Uterus (tissue), 2 donors: ENCODE measurements around the gene TREM1.

ENCODE experiments used
- POLR2A ChIP-seq, 2 donors: fragments of 450-650 bp; IDR thresholded peaks; one replicate each; pipeline ENCODE4 v1.6.1; 2016; ENCODE audit warnings: antibody characterized with exemption in 2 of 2, mild to moderate bottlenecking in 1 of 2, moderate library complexity in 1 of 2
- TF ChIP-seq, protein P1 (sequence below), 4 experiments: fragments of 200-600 bp in 2 of 4; fragments of 450-650 bp in 2 of 4; sonication (generic) in 2 of 4; IDR thresholded peaks; one replicate each; pipeline ENCODE4 v1.5.1; 2016 to 2019; ENCODE audit warnings: antibody characterized with exemption in 4 of 4, mild to moderate bottlenecking in 2 of 4, moderate library complexity in 1 of 4

- TF ChIP-seq POLR2A (IDR thresholded peaks at IDR 0.05): no peak
- TF ChIP-seq, protein P1, sequence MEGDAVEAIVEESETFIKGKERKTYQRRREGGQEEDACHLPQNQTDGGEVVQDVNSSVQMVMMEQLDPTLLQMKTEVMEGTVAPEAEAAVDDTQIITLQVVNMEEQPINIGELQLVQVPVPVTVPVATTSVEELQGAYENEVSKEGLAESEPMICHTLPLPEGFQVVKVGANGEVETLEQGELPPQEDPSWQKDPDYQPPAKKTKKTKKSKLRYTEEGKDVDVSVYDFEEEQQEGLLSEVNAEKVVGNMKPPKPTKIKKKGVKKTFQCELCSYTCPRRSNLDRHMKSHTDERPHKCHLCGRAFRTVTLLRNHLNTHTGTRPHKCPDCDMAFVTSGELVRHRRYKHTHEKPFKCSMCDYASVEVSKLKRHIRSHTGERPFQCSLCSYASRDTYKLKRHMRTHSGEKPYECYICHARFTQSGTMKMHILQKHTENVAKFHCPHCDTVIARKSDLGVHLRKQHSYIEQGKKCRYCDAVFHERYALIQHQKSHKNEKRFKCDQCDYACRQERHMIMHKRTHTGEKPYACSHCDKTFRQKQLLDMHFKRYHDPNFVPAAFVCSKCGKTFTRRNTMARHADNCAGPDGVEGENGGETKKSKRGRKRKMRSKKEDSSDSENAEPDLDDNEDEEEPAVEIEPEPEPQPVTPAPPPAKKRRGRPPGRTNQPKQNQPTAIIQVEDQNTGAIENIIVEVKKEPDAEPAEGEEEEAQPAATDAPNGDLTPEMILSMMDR (IDR thresholded peaks at IDR 0.05): no peak
Measured at GRCh38 chr6:41318261-41318653, 31.8 kb upstream of the TREM1 start.
